Muscle of leg (tissue), 11 donors: Measurements from ENCODE around the gene CAGE1. TPM values are rescaled to one million over a fixed set of nuclear protein-coding genes. Genes with fewer than 3 reads are reported as not detected.
A peak's percentile ranks its signal among the peaks of the same experiment; 100 is the strongest.
"Not testable (repeated sequence)": the region's sequence is repeated elsewhere in the genome, so short reads cannot be mapped to it uniquely, and the experiment has no call there.

Source experiments
- DNase-seq: peaks from one replicate; pipeline ENCODE4 v3.0.0; 2013
- H3K27ac ChIP-seq: one replicate; pipeline ENCODE4 v1.5.1; 2013; ENCODE audit warnings: mild to moderate bottlenecking, low read length, control low read depth
- H3K27me3 ChIP-seq: one replicate; pipeline ENCODE4 v1.6.1; 2013; ENCODE audit warnings: low read length; ENCODE audit not compliant: control insufficient read depth, insufficient read depth
- H3K36me3 ChIP-seq: one replicate; pipeline ENCODE4 v1.6.1; 2013; ENCODE audit warnings: low read length; ENCODE audit not compliant: control insufficient read depth, insufficient read depth
- H3K4me1 ChIP-seq: one replicate; pipeline ENCODE4 v1.6.1; 2013; ENCODE audit warnings: low read length; ENCODE audit not compliant: control insufficient read depth, insufficient read depth
- H3K4me3 ChIP-seq: one replicate; pipeline ENCODE4 v1.5.1; 2013; ENCODE audit warnings: low read length, control low read depth
- H3K9me3 ChIP-seq: replicated peaks from 2 replicates; pipeline ENCODE4 v1.6.1; 2013; ENCODE audit warnings: low read depth, low read length; ENCODE audit not compliant: control insufficient read depth
- WGBS: methylation state at CpG from one replicate; pipeline ENCODE4 v1.1.5; 2013; ENCODE audit warnings: missing lambda C conversion rate; ENCODE audit not compliant: insufficient coverage; 5-methylcytosine and 5-hydroxymethylcytosine counted together
- polyA plus RNA-seq, 8 donors: library from polyadenylated mRNA; unstranded; fragments of 120-200 nt; gene quantifications; one replicate each; pipeline versions ENCODE4 v1.2.1 to v1.2.3, GENCODE V29; 2013; ENCODE audit warnings: inconsistent platforms in 1 of 8, low replicate concordance in 1 of 8; ENCODE audit not compliant: insufficient read length in 8 of 8, insufficient read depth in 1 of 8
- total RNA-seq: library from RNA; stranded (reverse); fragments of 120-200 nt; gene quantifications from one replicate; pipeline ENCODE4 v1.2.4, GENCODE V29; 2013

Gene CAGE1
- total and polyA plus RNA-seq, 9 donors, result 0.04 to 0.13 (median 0.08) TPM; not detected in 5

DNA sequence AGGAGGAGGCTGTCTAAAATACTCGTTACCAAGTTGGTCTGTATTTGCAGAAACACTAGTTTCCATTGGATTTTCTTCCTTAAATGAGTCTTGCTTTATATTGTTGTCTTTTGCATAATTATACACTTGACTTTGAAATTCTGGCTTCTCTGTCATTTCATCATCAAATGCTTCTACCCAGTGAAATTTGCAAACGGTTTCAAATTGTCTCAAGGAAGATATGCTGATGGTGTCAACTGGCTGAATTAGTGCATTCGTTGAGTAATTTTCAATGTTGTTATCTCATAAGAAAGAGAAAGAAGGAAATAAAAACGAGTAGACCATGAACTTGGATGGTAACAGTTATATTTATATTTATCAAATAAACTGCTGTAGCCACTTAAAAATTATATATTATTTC lies 10.8 kb downstream of the CAGE1 start:
- WGBS, result no CpG with 5 or more reads among the region's 4 CpGs
- Histone ChIP-seq H3K4me3 (no peak overlapping the region), H3K36me3 (no peaks in the 10 kb centered on the region), H3K27ac (no peak overlapping the region), H3K9me3 (no peaks in the 10 kb centered on the region), H3K4me1 (no peaks in the 10 kb centered on the region), H3K27me3 (no peaks in the 10 kb centered on the region)
- no peak for DNase-seq

DNA sequence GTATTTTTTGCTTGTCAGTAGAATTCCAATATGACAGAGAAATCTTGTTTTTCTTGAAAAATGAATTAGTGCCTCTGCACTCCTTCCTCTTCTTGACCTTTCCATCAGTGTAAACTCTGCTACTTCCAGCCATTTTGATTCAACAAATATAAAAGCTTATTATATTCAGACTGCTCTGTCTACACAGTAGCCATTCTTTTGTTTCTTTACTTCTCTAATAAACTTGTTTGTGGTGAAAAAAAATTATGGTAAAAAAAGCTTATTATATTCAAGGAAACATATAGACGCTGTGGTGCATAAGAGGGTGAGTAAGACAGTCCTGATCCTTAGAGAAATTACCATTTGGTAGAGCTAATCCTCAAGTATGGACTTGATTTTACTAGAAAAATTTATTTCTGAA lies 11.6 kb downstream of the CAGE1 start:
- Histone ChIP-seq H3K9me3 (no peaks in the 10 kb centered on the region), H3K27me3 (no peaks in the 10 kb centered on the region), H3K4me3 (no peak overlapping the region), H3K36me3 (no peaks in the 10 kb centered on the region), H3K4me1 (no peaks in the 10 kb centered on the region), H3K27ac (no peak overlapping the region)
- no CpG with 5 or more reads among the region's 1 CpG for WGBS
- DNase-seq, result no peak

DNA sequence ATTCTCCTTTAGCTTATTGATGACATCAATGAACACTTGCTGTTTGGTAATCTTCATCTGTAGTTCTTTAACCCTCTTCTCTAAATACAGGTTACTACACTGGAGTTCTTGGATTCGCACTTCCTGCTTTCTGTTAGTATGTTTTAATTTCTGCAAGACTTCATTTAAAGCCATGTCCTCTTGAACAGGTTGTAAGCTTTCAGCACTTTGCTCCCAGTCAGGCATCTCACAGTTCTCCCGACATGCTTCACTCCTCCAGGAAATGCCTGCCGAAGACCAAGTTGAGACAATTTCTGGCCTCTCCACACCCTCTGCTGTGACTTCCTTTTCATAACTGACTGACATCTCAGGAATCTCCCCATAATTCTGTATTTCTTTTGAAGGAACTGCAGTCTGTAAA lies 15.8 kb downstream of the CAGE1 start:
- WGBS, result no CpG with 5 or more reads among the region's 3 CpGs
- Histone ChIP-seq H3K27me3 (no peaks in the 10 kb centered on the region), H3K4me1 (no peaks in the 10 kb centered on the region), H3K27ac (no peak overlapping the region), H3K9me3 (no peaks in the 10 kb centered on the region), H3K36me3 (no peaks in the 10 kb centered on the region), H3K4me3 (no peak overlapping the region)
- DNase-seq, result no peak

DNA sequence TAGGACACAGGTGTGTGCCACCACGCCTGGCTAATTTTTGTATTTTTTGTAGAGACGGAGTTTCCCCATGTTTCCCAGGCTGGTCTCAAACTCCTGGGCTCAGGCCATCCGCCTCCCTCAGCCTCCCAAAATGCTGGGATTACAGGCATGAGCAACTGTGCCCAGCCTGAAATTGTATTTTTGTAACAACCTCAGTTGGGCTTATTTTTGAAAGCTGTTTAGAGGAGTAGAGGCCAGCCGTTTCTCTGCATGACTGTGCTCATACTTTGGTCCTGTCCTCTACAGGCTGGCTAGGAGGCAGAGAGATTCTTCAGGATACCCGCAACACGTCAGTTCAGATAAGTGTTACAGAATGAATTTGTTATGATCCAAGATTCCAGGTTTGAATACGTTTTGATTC lies 22.1 kb downstream of the CAGE1 start:
- no peak overlapping the region for H3K4me3 ChIP-seq
- no peak overlapping the region for H3K27ac ChIP-seq
- H3K4me1 ChIP-seq, result no peaks in the 10 kb centered on the region
- no peaks in the 10 kb centered on the region for H3K9me3 ChIP-seq
- no peak for DNase-seq
- 83% methylated on average over 3 of the region's 7 CpGs for WGBS
- no peaks in the 10 kb centered on the region for H3K27me3 ChIP-seq
- no peaks in the 10 kb centered on the region for H3K36me3 ChIP-seq

DNA sequence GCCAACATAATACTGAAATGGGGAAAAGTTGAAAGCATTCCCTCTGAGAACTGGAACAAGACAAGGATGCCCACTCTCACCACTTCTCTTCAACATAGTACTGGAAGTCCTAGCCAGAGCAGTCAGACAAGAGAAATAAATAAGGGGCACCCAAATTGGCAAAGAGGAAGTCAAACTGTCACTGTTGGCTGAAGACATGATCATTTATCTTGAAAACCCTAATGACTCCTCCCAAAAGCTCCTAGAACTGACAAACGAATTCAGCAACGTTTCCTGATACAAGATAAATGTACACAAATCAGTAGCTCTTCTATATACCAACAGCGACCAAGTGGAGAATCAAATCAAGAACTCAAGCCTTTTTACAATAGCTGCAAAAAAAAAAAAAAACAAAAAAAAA lies 37.6 kb downstream of the CAGE1 start:
- DNase-seq, H3K9me3 ChIP-seq, H3K4me1 ChIP-seq, H3K27me3 ChIP-seq, H3K27ac ChIP-seq, H3K4me3 ChIP-seq, H3K36me3 ChIP-seq: not testable (repeated sequence)
- no CpG with 5 or more reads among the region's 3 CpGs for WGBS

DNA sequence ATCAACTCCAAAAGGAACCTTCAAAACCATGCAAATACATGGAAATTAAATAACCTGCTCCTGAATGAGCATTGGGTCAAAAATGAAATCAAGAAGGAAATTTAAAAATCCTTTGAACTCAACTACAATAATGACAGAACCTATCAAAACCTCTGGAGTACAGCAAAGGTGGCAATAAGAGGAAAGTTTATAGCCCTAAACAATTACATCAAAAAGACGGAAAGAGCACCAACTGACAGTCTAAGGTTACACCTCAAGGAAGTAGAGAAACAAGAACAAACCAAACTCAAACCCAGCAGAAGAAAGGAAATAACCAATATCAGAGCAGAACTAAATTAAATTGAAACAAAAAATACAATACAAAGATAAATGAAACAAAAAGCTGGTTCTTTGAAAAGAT lies 39.0 kb downstream of the CAGE1 start:
- not testable (repeated sequence) for DNase-seq, H3K4me1 ChIP-seq, H3K27me3 ChIP-seq, H3K9me3 ChIP-seq, H3K27ac ChIP-seq, H3K36me3 ChIP-seq, H3K4me3 ChIP-seq
- WGBS, result no CpG with 5 or more reads among the region's 1 CpG

DNA sequence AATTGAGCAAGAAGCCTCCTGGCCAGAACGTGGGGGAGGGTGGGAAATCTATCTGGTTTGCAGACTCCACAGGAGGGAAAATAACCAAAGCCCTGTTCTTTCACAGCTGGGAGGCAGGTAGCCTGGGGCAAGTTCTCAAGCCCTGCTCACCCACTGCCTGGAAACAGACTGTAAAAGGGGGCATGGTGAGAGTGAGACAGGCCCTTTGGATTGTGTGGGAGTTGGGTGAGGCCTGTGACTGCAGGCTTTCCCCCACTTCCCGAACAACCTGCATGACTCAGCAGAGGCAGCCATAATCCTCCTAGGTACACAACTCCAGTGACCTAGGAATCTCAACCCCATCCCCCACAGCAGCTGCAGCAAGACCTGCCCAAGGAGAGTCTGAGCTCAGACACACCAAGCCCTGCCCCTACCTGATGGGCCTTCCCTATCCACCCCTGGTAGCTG lies 42.0 kb downstream of the CAGE1 start:
- DNase-seq, H3K27ac ChIP-seq, H3K36me3 ChIP-seq, H3K4me3 ChIP-seq, H3K4me1 ChIP-seq, H3K27me3 ChIP-seq, H3K9me3 ChIP-seq: not testable (repeated sequence)
- no CpG with 5 or more reads among the region's 2 CpGs for WGBS

DNA sequence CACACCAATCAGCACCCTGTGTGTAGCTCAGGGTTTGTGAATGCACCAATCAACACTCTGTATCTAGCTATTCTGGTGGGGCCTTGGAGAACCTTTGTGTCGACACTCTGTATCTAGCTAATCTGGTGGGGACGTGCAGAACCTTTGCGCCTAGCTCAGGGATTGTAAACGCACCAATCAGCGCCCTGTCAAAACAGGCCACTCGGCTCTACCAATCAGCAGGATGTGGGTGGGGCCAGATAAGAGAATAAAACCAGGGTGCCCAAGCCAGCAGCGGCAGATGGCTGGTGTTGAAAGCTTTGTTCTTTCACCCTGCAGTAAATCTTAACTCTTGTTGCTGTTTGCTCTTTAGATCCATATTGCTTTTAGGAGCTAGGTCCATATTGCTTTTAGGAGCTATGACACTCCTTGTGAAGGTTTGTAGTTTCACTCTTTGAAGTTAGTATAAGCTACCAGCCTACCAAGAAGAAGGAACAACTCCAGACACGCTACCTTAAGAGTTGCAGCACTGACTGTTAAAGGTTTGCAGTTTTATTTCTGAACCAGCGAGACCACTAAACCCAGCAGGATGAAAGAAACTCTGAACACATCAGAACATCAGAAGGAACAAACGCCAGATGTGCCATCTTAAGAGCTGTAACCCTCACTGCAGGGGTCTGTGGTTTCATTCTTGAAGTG lies 44.6 kb downstream of the CAGE1 start:
- DNase-seq, H3K9me3 ChIP-seq, H3K4me1 ChIP-seq, H3K27ac ChIP-seq, H3K36me3 ChIP-seq, H3K27me3 ChIP-seq, H3K4me3 ChIP-seq: not testable (repeated sequence)
- WGBS, result 93% methylated on average over 4 of the region's 10 CpGs

DNA sequence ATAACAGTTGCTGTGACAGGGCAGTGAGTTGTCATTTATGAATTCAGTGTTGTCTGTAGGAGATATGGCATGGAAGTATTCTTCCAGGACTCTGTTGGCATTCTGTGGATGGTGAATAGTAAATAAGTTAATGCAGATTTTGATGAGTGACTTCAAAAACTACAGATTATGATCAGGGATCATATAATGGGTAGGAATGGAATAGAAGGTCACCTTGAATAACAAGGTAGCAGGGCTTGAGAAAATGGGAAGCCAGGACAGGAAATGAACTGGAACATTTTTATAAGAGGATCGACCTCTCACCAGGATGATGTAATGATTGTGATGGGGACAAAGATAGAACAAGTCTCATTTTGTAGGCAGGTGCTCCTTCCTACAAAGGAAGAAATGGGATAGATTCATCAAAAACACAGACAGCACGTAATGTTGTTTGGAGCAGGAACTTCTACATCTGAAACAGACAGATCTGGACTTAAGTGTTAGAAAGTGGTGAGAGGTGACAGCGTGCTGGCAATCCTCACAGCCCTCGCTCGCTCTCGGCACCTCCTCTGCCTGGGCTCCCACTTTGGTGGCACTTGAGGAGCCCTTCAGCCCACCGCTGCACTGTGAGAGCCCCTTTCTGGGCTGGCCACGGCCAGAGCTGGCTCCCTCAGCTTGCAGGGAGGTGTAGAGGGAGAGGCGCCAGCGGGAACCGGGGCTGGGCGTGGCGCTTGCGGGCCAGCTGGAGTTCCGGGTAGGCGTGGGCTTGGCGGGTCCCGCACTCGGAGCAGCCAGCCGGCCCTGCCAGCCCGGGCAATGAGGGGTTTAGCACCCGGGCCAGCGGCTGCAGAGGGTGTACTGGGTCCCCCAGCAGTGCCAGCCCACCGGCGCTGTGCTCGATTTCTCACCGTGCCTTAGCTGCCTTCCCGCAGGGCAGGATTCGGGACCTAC lies 45.7 kb downstream of the CAGE1 start:
- no peak overlapping the region for H3K27ac ChIP-seq
- 91% methylated on average over 27 of the region's 29 CpGs for WGBS
- H3K4me3 ChIP-seq, result no peak overlapping the region
- no peaks in the 10 kb centered on the region for H3K9me3 ChIP-seq
- H3K4me1 ChIP-seq, result no peaks in the 10 kb centered on the region
- H3K27me3 ChIP-seq, result no peaks in the 10 kb centered on the region
- no peaks in the 10 kb centered on the region for H3K36me3 ChIP-seq
- DNase-seq, result no peak

DNA sequence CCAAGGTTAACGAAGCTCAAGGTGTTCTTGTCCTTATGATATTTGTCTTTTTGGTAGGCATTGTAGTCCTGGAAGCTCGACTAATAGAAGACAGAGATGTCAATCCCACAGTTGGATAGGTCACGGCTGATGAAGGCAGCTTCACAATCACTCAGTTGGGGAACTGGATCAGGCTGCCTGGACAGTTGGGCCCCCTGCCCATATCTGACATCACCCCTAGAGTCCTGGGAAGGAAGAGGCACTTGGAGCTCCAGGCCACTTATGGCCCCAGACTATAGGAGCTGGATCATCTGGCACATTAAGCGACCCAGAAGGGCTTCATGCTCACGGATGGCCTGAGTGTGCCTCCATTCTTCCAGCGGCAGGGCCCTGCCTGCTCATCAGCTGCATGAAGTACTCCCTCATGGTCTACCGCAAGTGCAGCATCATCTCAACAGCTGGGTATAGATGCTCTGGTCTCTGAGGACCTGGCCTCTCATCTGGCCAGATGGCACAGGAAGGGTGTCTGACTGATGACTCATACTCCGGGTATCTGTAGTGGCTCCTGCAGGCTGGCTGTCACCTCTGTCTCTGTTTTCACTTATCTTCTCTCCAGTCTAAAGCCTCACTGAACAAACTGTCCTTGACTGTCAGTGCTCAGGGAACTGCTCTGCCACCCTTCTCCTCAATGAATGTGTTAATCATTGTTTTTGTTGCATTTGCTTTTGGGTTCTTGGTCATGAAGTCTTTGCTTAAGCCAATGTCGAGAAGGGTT lies 47.4 kb downstream of the CAGE1 start:
- H3K4me1 ChIP-seq, result no peaks in the 10 kb centered on the region
- WGBS, result 68% methylated on average over 8 of the region's 9 CpGs
- H3K27me3 ChIP-seq, result no peaks in the 10 kb centered on the region
- DNase-seq, result peak; percentile 6
- no peaks in the 10 kb centered on the region for H3K9me3 ChIP-seq
- H3K36me3 ChIP-seq, result no peaks in the 10 kb centered on the region
- no peak overlapping the region for H3K27ac ChIP-seq
- H3K4me3 ChIP-seq, result no peak overlapping the region
